Renal cortical epithelial cell (primary cell): ENCODE measurements around the gene GBP3. TPM values are rescaled to one million over a fixed set of nuclear protein-coding genes. Genes with fewer than 3 reads are reported as not detected.
"Not testable (repeated sequence)": the region's sequence is repeated elsewhere in the genome, so short reads cannot be mapped to it uniquely, and the experiment has no call there.

Source experiments
- DNase-seq: peaks from one replicate; pipeline ENCODE4 v3.0.0-alpha.2; 2011; ENCODE audit warnings: low read depth
- total RNA-seq: library from RNA; depleted of rRNA; stranded (reverse); fragments of >200 nt; gene quantifications from 2 replicates; pipeline ENCODE4 v1.2.3, GENCODE V29; 2014

The GBP3 gene, protein sequence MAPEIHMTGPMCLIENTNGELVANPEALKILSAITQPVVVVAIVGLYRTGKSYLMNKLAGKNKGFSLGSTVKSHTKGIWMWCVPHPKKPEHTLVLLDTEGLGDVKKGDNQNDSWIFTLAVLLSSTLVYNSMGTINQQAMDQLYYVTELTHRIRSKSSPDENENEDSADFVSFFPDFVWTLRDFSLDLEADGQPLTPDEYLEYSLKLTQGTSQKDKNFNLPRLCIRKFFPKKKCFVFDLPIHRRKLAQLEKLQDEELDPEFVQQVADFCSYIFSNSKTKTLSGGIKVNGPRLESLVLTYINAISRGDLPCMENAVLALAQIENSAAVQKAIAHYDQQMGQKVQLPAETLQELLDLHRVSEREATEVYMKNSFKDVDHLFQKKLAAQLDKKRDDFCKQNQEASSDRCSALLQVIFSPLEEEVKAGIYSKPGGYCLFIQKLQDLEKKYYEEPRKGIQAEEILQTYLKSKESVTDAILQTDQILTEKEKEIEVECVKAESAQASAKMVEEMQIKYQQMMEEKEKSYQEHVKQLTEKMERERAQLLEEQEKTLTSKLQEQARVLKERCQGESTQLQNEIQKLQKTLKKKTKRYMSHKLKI
- total RNA-seq = 59.4 and 69.1 TPM in 2 replicates

DNA sequence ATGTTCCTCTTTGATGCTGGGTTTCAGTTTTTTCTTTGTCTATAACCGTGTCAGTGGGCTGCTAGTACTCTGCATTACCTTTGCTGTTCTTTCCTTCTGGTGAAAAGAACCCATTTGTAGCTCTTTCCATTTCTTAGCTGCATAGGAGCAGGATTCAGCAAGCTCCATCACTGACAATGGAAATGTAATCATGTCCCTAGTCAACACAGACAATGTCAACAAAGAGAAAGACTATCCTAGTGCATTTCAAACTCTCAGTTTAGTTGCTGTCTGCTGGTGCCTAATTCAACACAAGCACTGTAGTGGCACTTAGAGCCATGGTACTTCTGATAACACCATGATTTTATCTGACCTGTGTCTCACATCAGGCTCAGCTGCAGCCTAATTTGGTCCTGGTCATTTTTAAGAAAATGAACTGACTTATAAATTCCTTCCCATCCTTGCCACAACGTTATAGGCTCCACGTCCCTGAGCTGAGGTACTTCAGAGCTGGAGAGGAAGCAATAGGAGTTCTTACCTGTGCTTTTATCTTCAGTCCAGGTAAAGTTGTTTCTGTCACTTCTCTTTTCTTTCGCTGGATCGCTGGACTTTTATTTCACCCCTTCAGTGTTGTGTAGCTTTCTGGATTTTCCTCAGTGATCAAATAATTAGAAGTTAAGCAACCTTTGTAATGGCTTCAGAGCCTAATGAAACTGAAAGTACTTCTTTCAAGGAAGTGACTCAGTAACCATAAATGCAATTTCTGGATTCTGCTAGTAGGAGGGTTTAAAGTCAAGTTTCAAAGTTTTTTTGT, at the start of gene GBP3:
Gene GBP3 (minus strand): TSS at position 700 of the 793 bp plus-strand sequence. CDS start 2,145 bp downstream, outside the sequence.
- peak; percentile 92 for DNase-seq

DNA sequence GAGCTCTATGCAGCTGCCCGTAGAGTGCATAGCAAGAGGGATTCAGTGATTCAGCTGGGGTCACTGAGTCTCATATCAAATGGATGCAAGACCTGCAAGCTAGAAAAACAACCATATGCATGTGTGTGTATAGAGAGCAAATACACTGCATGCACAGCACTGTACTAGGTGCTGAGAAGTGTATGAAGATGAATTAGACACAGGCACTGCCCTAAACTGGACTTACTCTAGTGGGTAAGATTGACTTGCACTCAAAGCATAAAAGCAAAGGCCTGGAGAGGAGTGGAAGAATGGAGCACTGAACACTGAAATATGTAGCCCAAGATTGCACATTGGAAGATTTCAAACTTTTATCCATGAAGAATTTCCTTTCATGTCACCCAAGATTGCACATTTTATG, 47.8 kb upstream of the GBP3 start:
- no peak for DNase-seq

DNA sequence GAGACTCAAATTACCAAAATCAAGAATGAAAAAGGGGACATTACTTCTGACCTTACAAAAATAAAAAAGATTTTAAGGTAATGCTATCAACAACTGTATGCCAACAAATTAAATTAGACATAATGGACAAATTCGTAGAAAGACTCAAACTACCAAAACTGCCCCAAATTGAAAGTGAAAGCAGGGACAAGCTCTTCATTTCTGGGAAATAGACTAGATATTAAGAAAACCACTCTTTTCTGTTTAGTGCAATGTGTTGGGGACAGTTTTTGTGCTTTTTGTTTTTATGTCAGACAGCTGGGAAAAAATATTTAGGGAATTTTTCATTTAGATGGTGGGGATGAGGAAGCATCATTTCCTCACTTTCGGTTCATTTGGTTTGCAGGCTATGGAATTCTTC, 47.3 kb upstream of the GBP3 start:
- DNase-seq = no peak

DNA sequence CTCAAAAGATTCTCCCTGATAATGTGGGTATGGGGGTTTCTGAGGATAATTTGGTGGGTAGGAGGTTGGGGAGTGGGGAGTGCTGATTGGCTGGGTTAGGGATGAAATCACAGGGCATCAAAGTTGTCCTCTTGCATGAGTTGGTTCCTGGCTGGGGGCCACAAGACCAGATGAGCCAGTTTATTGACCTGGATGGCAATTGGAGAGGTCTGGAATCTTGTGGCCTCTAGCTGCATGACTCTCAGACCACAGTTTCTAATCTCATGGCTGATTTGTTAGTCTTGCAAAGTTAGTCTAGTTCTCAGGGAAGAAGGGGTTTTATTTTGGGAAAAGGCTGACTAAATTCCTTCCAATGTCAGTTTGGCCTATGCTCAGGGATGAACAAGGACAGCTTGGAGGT, 45.6 kb upstream of the GBP3 start:
- peak; percentile 84 for DNase-seq

DNA sequence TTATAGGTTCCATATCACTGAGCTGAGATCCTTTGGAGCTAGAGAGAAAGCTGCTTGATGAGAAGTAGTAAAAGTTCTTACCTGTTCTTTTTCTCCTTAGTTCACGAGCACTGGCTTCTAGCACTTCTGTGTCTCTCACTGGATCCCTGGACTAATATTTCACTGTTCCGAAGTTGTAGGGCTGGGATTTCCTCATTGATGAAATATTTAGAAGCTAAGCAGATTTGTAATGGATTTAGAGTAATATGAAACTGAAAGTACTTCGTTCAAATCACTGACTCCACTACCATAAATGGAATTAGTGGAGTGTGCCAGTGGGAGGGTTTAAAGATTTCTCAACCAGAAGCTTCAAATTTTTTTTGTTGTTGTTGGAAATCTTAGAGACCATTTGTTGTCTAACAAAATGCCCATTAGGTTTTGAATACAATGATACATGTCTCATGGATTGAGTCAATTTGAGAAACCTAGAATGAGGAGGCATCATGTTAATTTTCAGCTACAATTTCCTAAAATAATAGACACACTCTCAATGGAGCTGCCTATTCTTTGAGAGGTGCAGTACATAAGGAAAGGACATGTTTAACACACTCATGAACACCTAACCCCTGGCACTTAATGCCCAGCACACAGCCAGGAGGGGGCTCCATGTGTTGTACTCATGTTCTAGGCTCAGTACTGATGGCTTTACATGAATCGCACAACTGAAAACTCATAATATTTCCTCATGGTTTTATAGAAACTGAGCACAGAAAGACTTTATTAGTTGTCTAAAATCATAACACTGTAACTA, 42.6 kb upstream of the GBP3 start, which contains the start of gene GBP1:
Gene GBP1 (minus strand): TSS at position 130 of the 790 bp plus-strand sequence. CDS start 1,974 bp downstream, outside the sequence.
- DNase-seq = peak; percentile 98

DNA sequence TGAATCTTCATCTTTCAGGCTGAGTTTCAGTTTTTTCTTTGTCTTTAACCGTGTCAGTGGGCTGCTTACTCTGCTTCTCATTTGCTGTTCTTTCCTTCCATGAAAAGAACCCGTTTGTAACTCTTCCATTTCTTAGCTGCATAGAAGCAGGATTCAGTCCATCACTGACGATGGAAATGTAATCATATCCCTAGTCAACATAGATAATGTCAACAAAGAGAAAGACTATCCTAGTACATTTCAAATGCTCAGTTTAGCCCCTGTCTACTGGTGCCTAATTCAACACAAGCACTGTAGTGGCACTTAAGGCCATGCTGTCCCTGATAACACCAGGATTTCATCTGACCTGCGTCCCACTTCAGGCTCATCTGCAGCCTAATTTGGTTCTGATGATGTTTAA, 42.0 kb upstream of the GBP3 start:
- no peak for DNase-seq

DNA sequence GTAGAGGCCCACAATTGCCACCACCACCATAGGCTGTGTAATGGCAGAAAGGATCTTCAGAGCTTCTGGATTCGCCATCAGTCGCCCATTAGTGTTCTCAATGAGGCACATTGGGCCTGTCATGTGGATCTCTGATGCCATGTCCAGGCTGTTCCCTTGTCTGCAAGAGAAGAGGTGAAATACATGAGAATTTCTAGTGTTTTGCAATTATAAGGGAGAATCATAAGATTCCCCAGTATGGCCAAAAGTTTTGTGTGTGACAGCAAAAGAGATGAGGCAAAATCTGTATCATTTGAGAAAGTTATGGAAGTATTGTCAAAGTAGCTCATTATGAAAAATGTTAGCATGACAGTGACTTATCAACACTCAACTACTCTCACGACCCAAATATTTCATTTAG, 40.4 kb upstream of the GBP3 start:
- DNase-seq = no peak

DNA sequence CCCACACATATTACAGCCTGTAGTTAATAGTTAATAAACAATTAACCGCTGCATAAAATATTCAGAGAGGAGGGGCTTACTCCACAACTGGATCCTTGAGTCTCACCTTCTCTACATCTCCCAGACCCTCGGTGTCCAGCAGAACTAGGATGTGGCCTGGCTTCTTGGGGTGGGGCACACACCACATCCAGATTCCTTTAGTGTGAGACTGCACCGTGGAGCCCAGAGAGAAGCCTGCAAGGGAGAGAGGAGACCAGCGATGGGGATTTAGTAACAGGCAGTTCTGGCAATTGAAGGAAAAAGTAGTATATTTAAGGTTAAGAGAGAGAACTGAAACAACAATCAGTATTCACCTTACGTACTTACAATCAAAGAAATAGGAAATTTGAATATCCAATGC, 37.4 kb upstream of the GBP3 start:
- DNase-seq = no peak

DNA sequence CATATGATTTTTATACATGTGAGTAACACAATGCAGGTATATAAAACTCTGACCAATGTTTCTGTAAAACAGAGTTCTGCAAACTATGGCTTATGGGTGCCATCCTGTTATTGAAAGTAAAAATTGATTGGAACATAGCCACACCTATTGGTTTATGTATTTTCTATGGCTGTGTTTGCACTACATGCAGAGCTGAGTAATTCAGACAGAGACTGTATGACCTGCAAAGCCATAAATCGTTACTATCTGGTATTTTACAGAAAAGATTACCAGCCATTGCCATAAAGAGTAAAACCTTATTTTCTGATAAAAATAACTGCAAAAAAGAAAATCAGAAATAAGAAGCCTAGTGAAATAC, 29.3 kb upstream of the GBP3 start:
- DNase-seq = no peak

DNA sequence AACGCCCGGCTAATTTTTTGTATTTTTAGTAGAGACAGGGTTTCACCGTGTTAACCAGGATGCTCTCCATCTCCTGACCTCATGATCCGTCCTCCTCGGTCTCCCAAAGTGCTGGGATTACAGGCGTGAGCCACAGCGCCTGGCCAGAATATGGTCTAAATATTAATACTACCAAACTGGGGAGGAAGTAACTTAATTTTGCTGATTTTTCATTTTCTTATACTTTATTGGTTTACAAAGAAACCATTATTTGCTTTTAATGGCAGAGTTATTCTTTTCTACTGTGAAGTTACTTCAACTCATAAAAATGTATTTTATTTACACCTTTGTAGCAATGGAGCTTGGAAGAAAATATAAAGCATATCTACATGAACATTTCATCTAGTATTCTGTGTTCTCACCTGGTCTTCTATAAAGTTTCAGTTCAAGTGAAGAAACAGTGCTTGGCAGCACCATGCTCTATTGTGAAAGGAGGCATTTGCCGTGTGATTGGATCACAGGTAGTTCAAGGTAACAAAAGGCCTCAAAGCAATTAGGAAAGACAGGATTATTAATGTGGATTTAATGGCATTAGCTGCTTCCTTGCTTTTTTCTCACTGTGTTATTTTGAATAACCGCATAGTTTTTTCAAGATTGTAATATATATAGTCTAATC, 28.8 kb upstream of the GBP3 start:
- DNase-seq = no peak

DNA sequence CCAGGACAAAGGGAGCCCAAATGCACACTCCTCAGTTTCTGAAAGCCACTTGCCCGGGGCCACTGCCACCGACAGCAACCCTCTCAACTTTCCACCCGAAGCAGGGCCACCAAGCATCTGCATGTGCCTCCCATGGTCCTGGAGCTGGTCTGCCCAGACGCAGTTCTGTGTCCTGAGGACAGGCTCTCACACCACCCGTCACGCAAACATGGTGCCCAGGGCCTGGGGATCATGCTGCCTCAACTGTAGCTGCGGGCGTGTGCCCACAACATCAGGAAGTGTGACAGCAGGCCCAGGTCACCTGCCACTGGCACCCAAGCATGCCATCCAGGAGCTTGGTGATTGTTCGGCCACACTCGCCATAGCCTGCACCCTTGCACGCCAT, 28.0 kb upstream of the GBP3 start:
- DNase-seq = no peak

DNA sequence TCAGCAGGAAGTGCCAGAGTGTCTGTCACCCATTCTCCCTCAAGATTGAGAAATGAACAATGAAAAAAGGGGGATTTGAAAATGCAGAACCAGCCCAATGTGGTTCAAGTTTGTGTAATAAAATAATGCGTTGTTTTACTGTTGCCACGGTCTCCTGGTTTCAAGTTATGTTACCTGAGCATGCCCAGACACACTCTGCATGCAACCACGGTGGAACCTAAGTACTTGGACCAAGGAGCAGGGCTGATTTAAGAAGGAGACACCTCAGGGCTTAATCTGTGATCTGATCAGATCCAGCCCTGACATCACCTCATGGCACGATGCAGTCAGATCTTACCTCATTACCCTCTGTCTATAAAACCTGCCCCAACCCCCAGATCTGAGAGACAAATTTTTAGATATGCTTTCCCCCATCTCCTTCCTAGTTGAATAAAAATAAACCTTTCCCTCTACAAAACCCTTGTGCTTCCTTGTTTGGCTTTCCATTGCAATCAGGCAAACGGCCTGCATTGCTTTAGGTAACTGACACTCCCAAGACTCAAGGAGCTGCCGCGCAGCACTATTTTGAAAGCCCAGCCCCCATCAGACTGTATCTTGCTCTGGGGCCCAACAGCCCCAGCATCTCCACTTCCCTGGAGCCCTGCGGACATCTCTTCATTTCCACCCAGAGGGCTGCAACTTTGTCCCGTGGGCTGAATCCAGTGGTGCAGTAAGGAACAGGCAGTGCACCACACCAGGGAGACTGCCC, 27.4 kb upstream of the GBP3 start:
- peak; percentile 74 for DNase-seq

DNA sequence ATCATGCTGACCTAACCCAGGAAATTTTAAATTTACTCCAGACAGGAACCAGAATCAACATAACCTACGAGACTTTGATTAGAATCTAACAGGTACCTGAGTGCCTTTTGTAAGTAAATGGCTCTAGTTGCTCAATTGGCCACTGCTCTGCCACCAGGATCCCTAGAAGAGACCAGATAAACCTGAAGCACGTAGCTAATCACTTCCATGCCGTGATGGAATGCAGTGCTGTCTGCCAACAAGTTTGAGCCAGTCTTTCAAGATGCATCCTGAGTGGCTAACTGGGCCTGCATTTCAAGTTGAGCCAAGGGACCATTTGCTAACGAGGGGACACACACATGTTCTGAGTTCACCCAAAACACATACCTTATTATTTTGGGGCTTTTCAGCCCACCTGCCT, 26.5 kb upstream of the GBP3 start:
- DNase-seq = not testable (repeated sequence)

DNA sequence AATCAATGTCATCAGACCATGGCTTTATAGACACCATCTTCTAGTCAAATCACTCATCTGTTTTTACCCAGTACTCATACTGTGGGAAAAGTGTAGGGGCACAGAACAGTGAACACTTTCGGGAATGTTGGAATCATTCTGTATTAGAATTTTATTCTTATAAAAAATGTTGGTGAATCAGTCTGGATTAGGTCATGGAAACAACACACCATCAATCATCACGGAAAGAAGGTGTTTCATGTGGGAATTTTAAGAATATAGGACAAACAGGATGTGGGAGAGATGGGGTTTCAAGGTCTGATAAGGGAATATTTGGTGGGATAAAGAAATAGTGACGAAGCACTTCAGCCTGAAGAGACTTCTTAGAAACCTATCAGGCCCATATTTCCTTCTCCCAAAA, 25.1 kb upstream of the GBP3 start:
- no peak for DNase-seq

DNA sequence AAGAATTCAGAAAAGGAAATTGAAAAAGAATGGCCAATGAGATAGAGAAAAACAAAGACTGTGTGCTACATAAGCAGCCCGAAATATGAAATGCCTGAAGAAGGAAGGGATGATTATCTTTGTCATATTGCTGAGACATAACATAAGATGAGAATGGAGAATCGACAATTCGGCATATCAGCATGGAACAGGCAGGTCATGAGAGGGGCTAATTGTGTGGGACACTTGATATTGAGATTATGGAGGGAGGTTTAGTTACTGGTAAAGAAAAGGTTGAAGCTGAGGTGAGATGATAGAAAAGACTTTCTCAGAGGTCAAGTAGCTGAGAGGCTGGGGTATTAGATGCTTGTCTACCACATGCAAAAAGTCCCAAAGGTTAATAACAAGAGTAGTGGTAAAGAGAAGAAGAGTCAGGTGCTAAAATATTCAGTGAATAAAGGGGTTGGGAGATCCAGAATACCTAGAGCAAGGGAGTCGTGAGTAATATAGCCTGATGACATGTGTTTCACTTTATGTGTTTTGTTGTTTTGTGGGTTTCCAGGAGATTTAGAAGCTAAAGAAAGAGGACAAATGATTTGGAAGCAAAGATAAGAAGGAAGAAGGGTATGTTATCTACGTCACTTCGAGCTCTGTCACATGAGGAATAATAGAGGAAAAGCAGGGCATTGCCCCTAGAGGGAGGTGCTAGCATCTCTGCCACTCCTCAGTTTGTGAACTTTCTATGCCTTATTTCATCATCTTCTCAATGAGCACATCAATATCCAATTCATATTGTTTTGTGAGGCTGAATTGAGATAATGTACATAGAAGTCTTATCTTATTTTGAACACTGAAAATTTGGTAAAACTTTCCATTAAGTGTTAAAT, 23.9 kb upstream of the GBP3 start:
- DNase-seq = not testable (repeated sequence)

DNA sequence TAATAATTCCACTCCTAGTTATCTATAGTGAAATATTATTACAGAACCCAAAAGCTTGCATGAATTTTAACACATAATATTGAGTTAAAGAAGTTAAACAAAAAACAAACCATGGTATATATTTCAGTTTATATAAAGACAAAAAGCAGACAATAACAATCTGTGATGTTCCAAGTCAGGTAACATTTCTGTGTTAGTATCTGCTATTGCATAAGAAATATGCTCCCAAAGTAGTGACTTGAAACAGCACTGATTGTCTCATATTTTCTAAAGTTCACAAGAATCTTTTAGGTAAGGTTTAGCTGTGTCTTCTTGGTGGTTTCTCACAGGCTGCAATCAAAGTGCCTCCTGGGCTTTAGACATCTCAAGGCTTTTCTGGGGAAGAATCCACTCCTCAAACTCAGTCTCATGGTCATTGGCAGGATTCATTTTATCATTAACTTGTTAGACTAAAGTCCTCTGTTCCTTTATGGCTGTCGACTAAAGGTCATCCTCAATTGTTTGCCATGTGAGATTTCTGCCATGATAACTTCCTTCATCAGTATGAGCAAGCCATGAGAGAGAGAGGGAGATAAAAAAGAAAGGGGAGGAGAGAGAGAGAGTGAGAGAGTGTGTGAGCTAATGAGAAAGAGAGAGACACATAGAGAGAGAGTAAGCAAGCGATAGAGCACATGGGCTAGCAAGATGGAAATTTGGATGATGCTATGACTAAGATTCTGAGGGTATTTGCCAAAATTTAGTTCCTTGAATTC, 22.5 kb upstream of the GBP3 start:
- DNase-seq = peak; percentile 58

DNA sequence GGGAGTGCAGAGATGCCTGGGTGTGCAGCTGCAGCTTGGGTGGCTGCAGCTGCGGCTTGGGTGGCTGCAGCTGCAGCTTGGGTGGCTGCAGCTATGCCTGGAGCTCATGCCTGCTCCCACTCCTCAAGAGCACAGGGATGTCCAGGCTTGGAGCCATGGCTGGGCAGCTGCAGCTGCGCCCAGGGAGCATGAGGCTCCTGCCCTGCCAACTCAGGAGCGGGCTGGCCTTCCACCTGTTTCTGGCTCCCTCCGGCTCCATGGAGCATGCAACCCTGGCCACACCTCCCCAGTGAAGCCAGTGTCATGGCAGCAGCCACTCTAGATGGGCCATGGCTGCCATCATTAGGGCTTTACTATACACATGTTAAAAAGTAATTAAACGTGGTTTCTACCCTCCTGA, 21.3 kb upstream of the GBP3 start:
- no peak for DNase-seq

DNA sequence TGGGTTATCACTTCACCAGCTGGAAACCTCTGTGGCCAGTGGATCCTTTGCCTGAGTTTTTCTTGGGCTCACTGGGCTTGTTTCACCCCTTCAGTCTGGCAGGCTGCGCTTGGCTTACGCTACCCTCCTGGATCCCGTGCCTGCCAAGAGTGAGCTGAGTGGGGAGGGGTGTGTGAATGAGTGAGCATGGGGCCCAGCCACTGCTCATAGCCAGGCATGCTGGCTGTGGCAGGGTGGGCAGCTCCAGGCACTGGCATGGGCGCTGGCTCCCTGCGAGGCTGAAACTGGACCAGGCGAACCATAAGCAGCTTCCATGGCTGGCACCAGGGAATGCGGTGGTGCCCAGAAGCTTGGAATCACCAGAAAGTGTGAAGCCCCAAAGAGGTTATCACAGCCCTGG, 19.8 kb upstream of the GBP3 start:
- no peak for DNase-seq

DNA sequence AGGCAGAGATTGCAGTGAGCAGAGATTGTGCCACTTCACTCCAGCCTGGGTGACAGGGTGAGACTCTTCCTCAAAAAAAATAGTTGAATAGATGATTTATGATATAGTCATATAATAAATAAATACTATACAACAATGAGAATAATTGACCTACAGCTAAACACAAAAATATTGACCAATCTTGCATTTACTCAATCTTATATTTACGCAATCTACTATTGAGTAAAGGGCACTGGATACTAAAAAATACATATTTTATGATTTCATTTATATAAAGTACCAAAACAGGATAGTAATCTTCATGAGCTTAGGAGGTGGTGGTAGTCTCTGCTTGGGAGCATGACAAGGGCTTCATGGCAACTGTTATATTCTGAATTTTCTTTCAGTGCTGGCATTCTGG, 19.1 kb upstream of the GBP3 start:
- no peak for DNase-seq
